Measurements from ENCODE around the gene RSPO3. TPM values are rescaled to one million over a fixed set of nuclear protein-coding genes. Genes with fewer than 3 reads are reported as not detected.

Gene RSPO3
- total RNA-seq, 6 experiments from 2014 or later = 0.75 to 3.6 (median 1.3) TPM

- intact Hi-C loops (cut with DNase I) = loop anchor here in 1 of 2 donors (10.0 kb wide), 1 partner anchor 275 kb away; no protein-coding TSS in a partner anchor
- no peaks in the 10 kb centered on the region for H3K36me3 ChIP-seq
- DNase-seq (no peak), ATAC-seq (no peak)
- 72% methylated on average over 8 of the region's 8 CpGs for WGBS (ENCODE audit: insufficient coverage, low coverage, low lambda C conversion rate, missing lambda C conversion rate)
- no peak overlapping the region for H3K27ac ChIP-seq
- TF ChIP-seq CTCF (IDR thresholded peaks at IDR 0.05) (no peak), POLR2A (IDR thresholded peaks at IDR 0.05) (no peak)
- H3K4me3 ChIP-seq = no peak overlapping the region
- no peaks in the 10 kb centered on the region for H3K9me3 ChIP-seq
- H3K4me1 ChIP-seq = no peaks in the 10 kb centered on the region
- H3K27me3 ChIP-seq = no peaks in the 10 kb centered on the region
Observed at GRCh38 chr6:127200114-127200513, 81.6 kb downstream of the RSPO3 start.

- Histone ChIP-seq H3K27me3 (no peaks in the 10 kb centered on the region), H3K9me3 (no peaks in the 10 kb centered on the region), H3K27ac (no peak overlapping the region), H3K36me3 (no peaks in the 10 kb centered on the region), H3K4me3 (no peak overlapping the region), H3K4me1 (no peaks in the 10 kb centered on the region)
- intact Hi-C loops (cut with DNase I) = loop anchor here in 1 of 2 donors (10.0 kb wide), 1 partner anchor 277 kb away; no protein-coding TSS in a partner anchor
- TF ChIP-seq CTCF (IDR thresholded peaks at IDR 0.05) (no peak), POLR2A (IDR thresholded peaks at IDR 0.05) (no peak)
- ATAC-seq (no peak), DNase-seq (no peak)
- 73% methylated on average over 2 of the region's 2 CpGs for WGBS (ENCODE audit: insufficient coverage, low coverage, low lambda C conversion rate, missing lambda C conversion rate)
Observed at GRCh38 chr6:127201321-127201720, 82.8 kb downstream of the RSPO3 start.

- Histone ChIP-seq H3K9me3 (no peaks in the 10 kb centered on the region), H3K36me3 (no peaks in the 10 kb centered on the region), H3K4me1 (no peaks in the 10 kb centered on the region), H3K4me3 (no peak overlapping the region), H3K27ac (no peak overlapping the region), H3K27me3 (no peaks in the 10 kb centered on the region)
- ATAC-seq (no peak), DNase-seq (no peak)
- intact Hi-C loops (cut with DNase I) = loop anchor here in 1 of 2 donors (10.0 kb wide), 1 partner anchor 278 kb away; no protein-coding TSS in a partner anchor
- no peak for TF ChIP-seq CTCF (IDR thresholded peaks at IDR 0.05)
- TF ChIP-seq POLR2A (IDR thresholded peaks at IDR 0.05) = no peak
Observed at GRCh38 chr6:127202676-127203075, 84.2 kb downstream of the RSPO3 start.

GRCh38 chr6:127204281-127204680 is 85.8 kb downstream of the RSPO3 start:
- H3K4me1 ChIP-seq = no peaks in the 10 kb centered on the region
- H3K27ac ChIP-seq = no peak overlapping the region
- no peak for DNase-seq
- WGBS (ENCODE audit: insufficient coverage, low coverage, low lambda C conversion rate, missing lambda C conversion rate) = 100% methylated on average over 1 of the region's 1 CpG
- peak in 2 of 4 donors; percentile 25 to 59 for ATAC-seq
- H3K4me3 ChIP-seq = no peak overlapping the region
- no peaks in the 10 kb centered on the region for H3K27me3 ChIP-seq
- H3K36me3 ChIP-seq = no peaks in the 10 kb centered on the region
- intact Hi-C loops (cut with DNase I) = loop anchor here in 1 of 2 donors (10.0 kb wide), 1 partner anchor 279 kb away; no protein-coding TSS in a partner anchor
- no peak for TF ChIP-seq POLR2A (IDR thresholded peaks at IDR 0.05)
- no peak for TF ChIP-seq CTCF (IDR thresholded peaks at IDR 0.05)
- no peaks in the 10 kb centered on the region for H3K9me3 ChIP-seq

GRCh38 chr6:127205036-127205435 is 86.6 kb downstream of the RSPO3 start:
- 52% methylated on average over 2 of the region's 2 CpGs for WGBS (ENCODE audit: insufficient coverage, low coverage, low lambda C conversion rate, missing lambda C conversion rate)
- Histone ChIP-seq H3K4me3 (no peak overlapping the region), H3K27ac (no peak overlapping the region), H3K36me3 (no peaks in the 10 kb centered on the region), H3K27me3 (no peaks in the 10 kb centered on the region), H3K9me3 (no peaks in the 10 kb centered on the region), H3K4me1 (no peaks in the 10 kb centered on the region)
- ATAC-seq (no peak), DNase-seq (no peak)
- intact Hi-C loops (cut with DNase I) = loop anchor here in 1 of 2 donors (10.0 kb wide), 1 partner anchor 280 kb away; no protein-coding TSS in a partner anchor
- no peak for TF ChIP-seq POLR2A (IDR thresholded peaks at IDR 0.05)
- TF ChIP-seq CTCF (IDR thresholded peaks at IDR 0.05) = no peak

Data from right lobe of liver (tissue), 6 donors.